WTC11 (cell line): ENCODE measurements around the gene DESI1. TPM values are rescaled to one million over a fixed set of nuclear protein-coding genes. Genes with fewer than 3 reads are reported as not detected.

Experiments used
- ATAC-seq: fragments of 200-7000 bp; cut with Tn5 transposase; 2 replicates; pipeline ENCODE4 v1.10.0; 2021; ENCODE audit warnings: mild to moderate bottlenecking, moderate library complexity
- CTCF ChIA-PET: fragments of 300-600 bp; sonication (Branson Sonifier 250); formaldehyde crosslinking; loops from one replicate; lab custom pipeline; 2021; ENCODE audit warnings: antibody characterized with exemption; lab: Charles Lee
- POLR2A ChIA-PET: fragments of 350-600 bp; sonication (Branson Sonifier 250); formaldehyde crosslinking; loops from one replicate; lab custom pipeline; 2021; ENCODE audit warnings: antibody characterized with exemption; lab: Charles Lee
- DNase-seq: peaks from one replicate; pipeline ENCODE4 v3.0.0; 2021; ENCODE audit warnings: low spot score
- H3K27ac Mint-ChIP-seq: 2 replicates; pipeline ENCODE4 v1.8.0; 2021; ENCODE audit warnings: mixed read lengths
- H3K27me3 Mint-ChIP-seq: 2 replicates; pipeline ENCODE4 v1.8.0; 2021; ENCODE audit warnings: low read depth, mild to moderate bottlenecking, moderate library complexity, mixed read lengths
- H3K36me3 Mint-ChIP-seq: 2 replicates; pipeline ENCODE4 v1.8.0; 2021; ENCODE audit warnings: mixed read lengths
- H3K4me1 Mint-ChIP-seq: 2 replicates; pipeline ENCODE4 v1.8.0; 2022; ENCODE audit warnings: mixed read lengths
- H3K4me3 Mint-ChIP-seq: 2 replicates; pipeline ENCODE4 v1.8.0; 2021; ENCODE audit warnings: mild to moderate bottlenecking, moderate library complexity, mixed read lengths
- H3K9me3 Mint-ChIP-seq: 2 replicates; pipeline ENCODE4 v1.8.0; 2021; ENCODE audit warnings: mixed read lengths
- ATF1 ChIP-seq: sonication (generic); formaldehyde crosslinking; IDR thresholded peaks from 2 replicates; pipeline ENCODE4 v1.8.1; 2023; ENCODE audit warnings: mild to moderate bottlenecking, moderate library complexity, missing genetic modification reagents
- ATF2 ChIP-seq: sonication (generic); formaldehyde crosslinking; IDR thresholded peaks from 2 replicates; pipeline ENCODE4 v1.8.1; 2022; ENCODE audit warnings: low read depth, missing genetic modification reagents, borderline replicate concordance
- ATF6 ChIP-seq: sonication (generic); formaldehyde crosslinking; IDR thresholded peaks from 2 replicates; pipeline ENCODE4 v1.8.1; 2023; ENCODE audit warnings: mild to moderate bottlenecking, missing genetic modification reagents
- CTCF ChIP-seq: fragments of 200-600 bp; IDR thresholded peaks from 2 replicates; pipeline ENCODE4 v1.8.0; 2022; ENCODE audit warnings: antibody characterized with exemption
- ESRRA ChIP-seq: sonication (generic); formaldehyde crosslinking; IDR thresholded peaks from 2 replicates; pipeline ENCODE4 v1.8.1; 2022; ENCODE audit warnings: mild to moderate bottlenecking, missing genetic modification reagents, borderline replicate concordance
- FOXJ3 ChIP-seq: sonication (generic); formaldehyde crosslinking; IDR thresholded peaks from 2 replicates; pipeline ENCODE4 v1.9.0; 2021; ENCODE audit warnings: missing genetic modification reagents, mild to moderate bottlenecking, borderline replicate concordance
- FOXP4 ChIP-seq: sonication (generic); formaldehyde crosslinking; IDR thresholded peaks from 2 replicates; pipeline ENCODE4 v1.8.0; 2022; ENCODE audit warnings: mild to moderate bottlenecking, missing genetic modification reagents
- HMGXB4 ChIP-seq: sonication (generic); formaldehyde crosslinking; IDR thresholded peaks from 2 replicates; pipeline ENCODE4 v1.8.1; 2023; ENCODE audit warnings: mild to moderate bottlenecking, moderate library complexity, missing genetic modification reagents
- IRF1 ChIP-seq: sonication (generic); formaldehyde crosslinking; IDR thresholded peaks from 2 replicates; pipeline ENCODE4 v1.8.0; 2023; ENCODE audit warnings: missing genetic modification reagents
- KAT7 ChIP-seq: sonication (generic); formaldehyde crosslinking; IDR thresholded peaks from 2 replicates; pipeline ENCODE4 v1.8.1; 2023; ENCODE audit warnings: missing genetic modification reagents, mild to moderate bottlenecking, borderline replicate concordance
- MYBL2 ChIP-seq: sonication (generic); formaldehyde crosslinking; IDR thresholded peaks from 2 replicates; pipeline ENCODE4 v1.8.1; 2023; ENCODE audit warnings: mild to moderate bottlenecking, moderate library complexity, missing genetic modification reagents
- NFATC4 ChIP-seq: fragments of 250-450 bp; sonication (Bioruptor Pico); IDR thresholded peaks from 2 replicates; pipeline ENCODE4 v1.9.0; 2021; ENCODE audit warnings: mild to moderate bottlenecking
- NR1H2 ChIP-seq: sonication (generic); formaldehyde crosslinking; IDR thresholded peaks from 2 replicates; pipeline ENCODE4 v1.9.0; 2021; ENCODE audit warnings: mild to moderate bottlenecking, moderate library complexity, missing genetic modification reagents
- RELA ChIP-seq: sonication (generic); formaldehyde crosslinking; IDR thresholded peaks from 2 replicates; pipeline ENCODE4 v1.8.1; 2022; ENCODE audit warnings: missing genetic modification reagents, mild to moderate bottlenecking, borderline replicate concordance
- RORB ChIP-seq: fragments of 250-450 bp; sonication (Bioruptor Pico); IDR thresholded peaks from 2 replicates; pipeline ENCODE4 v1.9.0; 2021; ENCODE audit warnings: mild to moderate bottlenecking
- USF1 ChIP-seq: sonication (generic); formaldehyde crosslinking; IDR thresholded peaks from 2 replicates; pipeline ENCODE4 v1.8.0; 2022; ENCODE audit warnings: mild to moderate bottlenecking, missing genetic modification reagents
- ZBTB21 ChIP-seq: sonication (generic); formaldehyde crosslinking; IDR thresholded peaks from 2 replicates; pipeline ENCODE4 v1.8.1; 2023; ENCODE audit warnings: mild to moderate bottlenecking, missing genetic modification reagents, borderline replicate concordance
- ZNF396 ChIP-seq: fragments of 250-450 bp; sonication (Bioruptor Pico); IDR thresholded peaks from 2 replicates; pipeline ENCODE4 v1.8.0; 2021; ENCODE audit warnings: mild to moderate bottlenecking, moderate library complexity, borderline replicate concordance
- ZNF425 ChIP-seq: fragments of 250-450 bp; sonication (Bioruptor Pico); conservative IDR thresholded peaks from 2 replicates; pipeline ENCODE4 v1.9.0; 2021; ENCODE audit warnings: mild to moderate bottlenecking
- ZNF671 ChIP-seq: fragments of 250-450 bp; sonication (Bioruptor Pico); IDR thresholded peaks from 2 replicates; pipeline ENCODE4 v1.8.0; 2021; ENCODE audit warnings: mild to moderate bottlenecking
- total RNA-seq: library from RNA; stranded (reverse); gene quantifications from 3 replicates; pipeline ENCODE4 v1.2.3, GENCODE V29; 2021

The DESI1 gene
- total RNA-seq, 1 experiment from 2014 or later, result 32.2 TPM

- ChIA-PET CTCF (interaction anchor here (1.1 to 1.9 kb wide), 3 partner anchors 13 to 27 kb away, joined by 3 to 8 read pairs (median 3); partner anchors contain the start of gene PMM1), POLR2A (interaction anchor here (0.7 kb wide), 1 partner anchor 93 kb away, joined by 3 read pairs; no protein-coding TSS in a partner anchor)
- H3K4me3 Mint-ChIP-seq, result no peak overlapping the region
- DNase-seq (no peak), ATAC-seq (no peak)
- no peaks in the 10 kb centered on the region for H3K36me3 Mint-ChIP-seq
- no peaks in the 10 kb centered on the region for H3K9me3 Mint-ChIP-seq
- no peaks in the 10 kb centered on the region for H3K4me1 Mint-ChIP-seq
- TF ChIP-seq ZNF425 (CRISPR knock-in tag) (no peak), HMGXB4 (CRISPR knock-in tag) (no peak), ZNF396 (CRISPR knock-in tag) (no peak), ATF1 (CRISPR knock-in tag) (no peak), NFATC4 (no peak), CTCF (no peak), ATF6 (no peak), MYBL2 (no peak), NR1H2 (CRISPR knock-in tag) (no peak), ESRRA (CRISPR knock-in tag) (no peak), IRF1 (CRISPR knock-in tag) (no peak), FOXJ3 (CRISPR knock-in tag) (no peak), FOXP4 (CRISPR knock-in tag) (no peak)
- peaks cover 5% of the 10 kb centered on the region; the same call in 1 of the 2 replicates for H3K27me3 Mint-ChIP-seq
- H3K27ac Mint-ChIP-seq, result no peak overlapping the region
These were observed 50.6 kb downstream of the DESI1 start for GRCh38 chr22:41570221-41570620.

GRCh38 chr22:41568811-41569210 is 52.0 kb downstream of the DESI1 start:
- H3K36me3 Mint-ChIP-seq, result no peaks in the 10 kb centered on the region
- peaks cover 5% of the 10 kb centered on the region; the same call in 1 of the 2 replicates for H3K27me3 Mint-ChIP-seq
- DNase-seq (no peak), ATAC-seq (no peak)
- H3K27ac Mint-ChIP-seq, result no peak overlapping the region
- POLR2A ChIA-PET, result interaction anchor here (0.8 kb wide), 1 partner anchor 21 kb away, joined by 4 read pairs; the partner anchor contains the start of gene PMM1
- CTCF ChIA-PET, result interaction anchor here (1.0 to 4.3 kb wide), 5 partner anchors 9 to 98 kb away, joined by 3 to 28 read pairs (median 5); no protein-coding TSS in a partner anchor
- no peaks in the 10 kb centered on the region for H3K4me1 Mint-ChIP-seq
- H3K9me3 Mint-ChIP-seq, result no peaks in the 10 kb centered on the region
- no peak overlapping the region for H3K4me3 Mint-ChIP-seq
- TF ChIP-seq ZBTB21, result no peak
- TF ChIP-seq KAT7, result no peak
- TF ChIP-seq USF1, result no peak
- no peak for TF ChIP-seq ZNF671 (CRISPR knock-in tag)
- no peak for TF ChIP-seq ATF2 (CRISPR knock-in tag)
- no peak for TF ChIP-seq RORB (CRISPR knock-in tag)
- TF ChIP-seq RELA (CRISPR knock-in tag), result no peak
- TF ChIP-seq ATF6, result no peak
